GM11168 (cell line): ENCODE data around the gene SUPT3H.

ENCODE experiments used
- in situ Hi-C: fragments of 300-500 bp; cut with MboI; formaldehyde crosslinking; loops from one replicate; pipeline ENCODE4 v1.12.0; 2022; ENCODE audit warnings: low sequenced_read_pairs; ENCODE audit not compliant: unreplicated experiment

SUPT3H gene

DNA sequence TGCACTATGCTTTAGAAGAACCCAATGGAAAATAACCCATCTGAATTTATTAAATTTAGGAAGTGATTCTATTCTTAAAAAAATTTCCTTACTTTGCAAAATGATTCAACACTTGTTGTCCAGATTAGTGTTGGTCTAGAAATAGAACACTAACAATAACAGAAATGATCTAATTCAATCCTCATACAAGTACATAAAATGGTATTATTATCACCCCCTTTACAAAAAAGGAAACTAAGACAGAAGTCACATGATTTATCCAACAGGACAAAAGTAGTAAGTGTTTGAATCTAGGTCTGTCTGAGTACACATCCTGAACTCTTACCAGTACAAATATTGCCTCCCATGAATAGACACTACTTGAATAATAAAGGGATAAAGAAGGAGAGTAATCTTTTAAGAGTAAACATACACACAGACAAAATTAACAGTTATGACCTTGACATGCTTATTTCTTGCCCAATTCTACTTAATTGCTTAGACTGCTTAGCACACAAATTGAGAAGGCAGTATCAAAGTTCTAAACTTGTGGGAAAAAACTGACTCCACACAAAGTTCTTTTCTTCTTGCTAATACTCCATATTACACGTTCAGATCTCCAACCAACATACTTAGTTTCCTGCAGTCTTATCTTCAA lies 245.0 kb downstream of the SUPT3H start:
- in situ Hi-C loops: no loop called here

DNA sequence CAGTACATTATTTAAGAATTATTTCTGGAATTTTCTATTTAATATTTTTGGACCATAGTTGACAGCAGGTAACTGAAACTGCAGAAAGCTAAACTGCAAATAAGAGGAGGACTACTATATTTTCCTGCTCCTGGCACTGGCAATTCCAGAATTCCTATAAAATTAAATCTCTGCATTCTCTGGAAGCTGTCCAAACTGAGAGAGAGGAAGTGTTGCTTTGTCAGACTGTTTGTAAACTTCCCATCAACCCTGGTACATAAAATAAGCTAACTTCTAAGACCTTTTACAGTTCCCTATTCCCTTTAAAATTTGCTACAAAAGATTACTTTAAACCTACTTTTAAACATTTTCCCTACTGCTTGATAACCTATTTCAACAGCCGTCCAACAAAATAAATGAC lies 245.7 kb downstream of the SUPT3H start:
- in situ Hi-C loops: no loop called here

DNA sequence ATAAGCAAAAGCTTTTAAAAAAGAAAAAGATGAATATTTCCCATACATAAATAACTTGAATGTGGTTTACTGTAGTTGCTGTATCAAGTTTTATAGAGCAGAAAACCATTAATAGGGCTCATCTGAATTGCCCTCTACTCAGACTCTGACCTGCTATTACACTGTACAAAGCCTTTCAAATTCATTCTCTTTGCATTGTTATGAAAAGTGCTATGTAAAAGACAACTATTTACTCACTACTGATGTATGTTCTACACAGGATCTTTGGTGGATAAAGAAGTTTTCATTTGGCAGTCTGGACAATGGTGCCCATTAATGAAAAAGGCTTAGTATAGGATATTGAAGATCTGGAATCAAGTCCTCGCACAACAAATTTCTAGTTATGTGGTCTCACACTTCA lies 248.7 kb downstream of the SUPT3H start:
- in situ Hi-C loops: no loop called here

DNA sequence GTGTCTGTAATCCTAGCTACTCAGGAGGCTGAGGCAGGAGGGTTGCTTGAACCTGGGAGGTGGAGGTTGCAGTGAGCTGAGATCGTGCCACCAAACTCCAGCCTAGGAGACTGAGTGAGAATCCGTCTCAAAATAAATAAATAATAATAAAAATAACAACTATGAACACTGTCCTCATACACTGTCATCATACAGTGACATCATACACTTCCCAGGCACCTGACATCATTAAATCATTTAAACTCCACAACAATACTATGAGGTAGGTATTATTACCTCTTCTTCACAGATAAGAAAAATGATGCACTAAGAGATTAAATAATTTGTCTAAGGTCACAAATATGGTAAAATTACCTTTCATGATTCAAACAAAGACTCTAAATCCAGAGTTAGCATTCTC lies 250.5 kb downstream of the SUPT3H start:
- in situ Hi-C loops: no loop called here

DNA sequence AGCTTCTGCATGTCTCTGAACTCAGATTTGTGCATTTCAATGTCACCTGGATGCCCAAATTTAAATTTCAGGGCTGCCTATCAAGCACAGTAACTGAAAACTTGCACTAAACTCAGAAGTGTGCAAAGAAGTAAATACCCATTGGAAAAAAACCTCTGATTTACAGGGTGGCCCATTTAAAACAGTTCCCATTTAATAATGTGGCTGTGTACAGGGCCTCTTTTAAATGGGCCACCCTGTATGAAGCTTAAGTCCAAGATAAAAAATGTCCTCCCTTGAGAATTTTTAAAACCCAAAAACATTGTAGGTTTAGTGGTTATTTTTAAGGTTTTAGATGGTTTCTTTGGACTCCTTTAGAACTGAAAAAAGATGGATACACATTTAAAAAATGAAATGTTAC lies 251.7 kb downstream of the SUPT3H start:
- in situ Hi-C loops: no loop called here

DNA sequence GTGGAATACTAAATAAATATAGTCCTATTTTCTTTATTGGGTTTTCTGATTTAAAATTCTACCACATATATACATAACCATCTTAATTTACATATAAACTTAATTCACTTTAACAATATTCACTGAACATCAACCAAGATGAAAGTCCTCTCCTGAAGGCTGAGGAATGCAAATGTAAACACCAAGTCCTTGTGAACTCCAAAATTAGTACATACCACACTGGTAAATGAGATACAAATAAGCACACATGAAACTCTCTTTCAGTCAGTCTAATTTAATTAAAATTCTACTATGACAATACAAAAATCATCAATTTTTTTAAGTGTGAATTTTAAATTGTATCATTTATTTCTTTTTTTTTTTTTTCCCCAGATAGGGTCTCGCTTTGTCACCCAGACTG lies 254.7 kb downstream of the SUPT3H start:
- in situ Hi-C loops: no loop called here

DNA sequence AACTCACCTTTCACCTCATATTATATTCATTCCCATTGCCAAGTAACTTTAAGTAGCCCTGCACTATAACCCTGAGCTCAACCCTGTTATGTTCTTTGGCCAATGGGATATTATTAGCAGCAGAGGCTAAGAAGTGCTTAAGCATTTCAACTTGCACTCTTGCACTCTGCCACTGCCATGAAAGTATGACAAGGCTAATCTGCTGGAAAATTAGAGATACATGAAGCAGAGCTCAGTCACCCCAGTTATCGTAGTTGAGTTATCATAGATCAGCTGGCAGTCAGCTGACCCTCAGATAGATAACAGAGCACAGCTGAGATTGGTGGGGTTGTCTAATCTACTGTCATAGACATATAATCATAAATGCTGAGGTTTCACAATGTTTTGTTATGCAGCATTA lies 259.0 kb downstream of the SUPT3H start:
- in situ Hi-C loops: no loop called here

DNA sequence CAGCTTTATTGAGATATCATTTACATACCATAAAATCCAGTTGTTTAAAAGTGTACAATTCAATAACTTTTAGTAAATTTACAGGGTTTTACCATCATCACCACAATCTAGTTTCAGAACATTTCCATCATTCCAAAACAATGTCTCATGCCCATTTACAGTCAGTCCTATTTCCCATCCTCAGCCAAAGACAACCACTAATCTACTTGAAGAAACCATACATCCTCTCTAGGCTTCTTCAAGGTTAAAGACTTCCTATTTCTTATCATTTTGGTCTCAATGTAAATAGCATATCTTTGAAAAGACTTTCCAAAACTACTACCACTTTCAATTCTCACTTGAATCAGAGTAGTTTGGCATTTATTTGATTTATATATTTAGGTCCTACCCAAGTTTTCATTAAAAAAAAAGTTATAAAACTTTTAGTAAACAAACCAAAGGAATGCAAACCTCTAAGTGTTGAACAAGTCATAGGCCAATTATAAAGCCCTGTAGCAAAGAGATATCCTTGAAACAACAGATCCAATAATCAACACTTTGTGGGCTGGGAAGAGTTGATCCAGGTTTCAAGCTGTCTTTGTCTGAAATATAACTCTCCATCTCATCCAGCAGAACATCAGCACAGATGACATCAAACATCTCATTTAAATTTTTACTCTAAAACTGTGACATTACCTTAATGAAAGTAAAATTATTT lies 260.9 kb downstream of the SUPT3H start:
- in situ Hi-C loops: no loop called here

DNA sequence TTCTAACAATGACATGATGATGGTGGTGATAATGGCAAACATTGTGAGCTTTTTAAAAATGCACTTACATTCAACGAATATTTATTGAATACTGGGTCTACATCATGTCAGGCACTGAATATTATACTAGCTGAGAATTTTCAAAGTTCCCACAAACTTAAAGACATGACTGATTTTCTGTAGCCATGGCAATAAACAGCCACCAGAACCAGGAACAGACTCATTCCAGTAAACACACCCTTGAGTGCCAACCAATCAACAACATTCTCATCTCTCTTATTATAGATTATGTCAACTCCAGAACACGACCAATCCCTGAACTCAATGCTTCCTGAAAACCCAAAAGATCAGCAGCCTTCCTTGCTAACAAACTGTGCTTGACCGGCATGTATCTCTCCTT lies 262.0 kb downstream of the SUPT3H start:
- in situ Hi-C loops: no loop called here

DNA sequence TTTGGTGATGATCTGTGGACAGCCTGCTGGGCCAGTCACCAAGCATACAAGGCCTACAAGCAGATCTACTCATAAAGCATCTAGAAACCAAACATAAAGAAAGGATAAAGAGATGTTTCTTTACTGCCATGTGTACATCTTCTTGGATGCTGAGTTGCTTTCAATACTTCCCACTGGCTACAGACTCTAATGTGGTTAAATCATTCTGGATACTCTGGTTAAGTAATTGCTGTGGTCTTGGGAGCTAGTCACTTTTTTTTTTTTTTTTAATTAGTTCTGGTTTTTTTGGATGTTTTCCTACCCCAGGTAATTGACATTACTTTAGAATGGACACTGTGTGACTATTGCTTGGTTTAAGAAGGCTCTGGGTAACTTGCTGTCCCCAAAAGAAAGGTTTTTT lies 265.0 kb downstream of the SUPT3H start:
- in situ Hi-C loops: no loop called here

DNA sequence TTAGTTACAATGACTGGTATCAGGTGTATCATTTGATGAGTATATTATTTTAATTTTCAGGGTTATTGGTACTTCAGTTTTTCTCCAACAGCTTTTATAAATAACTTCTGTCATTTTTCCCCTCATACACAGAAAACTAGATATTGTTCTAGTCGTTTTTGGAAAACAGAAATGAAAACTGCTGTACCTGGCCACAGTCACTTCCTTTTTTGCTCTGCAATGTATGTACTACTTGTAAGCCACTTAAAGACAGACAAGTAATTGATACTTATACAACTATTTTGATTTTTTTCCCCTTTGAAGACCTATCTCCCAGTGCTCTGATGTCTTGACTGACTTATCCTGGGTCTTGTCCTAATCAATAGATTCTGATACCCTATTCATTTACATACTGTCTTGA lies 268.2 kb downstream of the SUPT3H start:
- in situ Hi-C loops: no loop called here

DNA sequence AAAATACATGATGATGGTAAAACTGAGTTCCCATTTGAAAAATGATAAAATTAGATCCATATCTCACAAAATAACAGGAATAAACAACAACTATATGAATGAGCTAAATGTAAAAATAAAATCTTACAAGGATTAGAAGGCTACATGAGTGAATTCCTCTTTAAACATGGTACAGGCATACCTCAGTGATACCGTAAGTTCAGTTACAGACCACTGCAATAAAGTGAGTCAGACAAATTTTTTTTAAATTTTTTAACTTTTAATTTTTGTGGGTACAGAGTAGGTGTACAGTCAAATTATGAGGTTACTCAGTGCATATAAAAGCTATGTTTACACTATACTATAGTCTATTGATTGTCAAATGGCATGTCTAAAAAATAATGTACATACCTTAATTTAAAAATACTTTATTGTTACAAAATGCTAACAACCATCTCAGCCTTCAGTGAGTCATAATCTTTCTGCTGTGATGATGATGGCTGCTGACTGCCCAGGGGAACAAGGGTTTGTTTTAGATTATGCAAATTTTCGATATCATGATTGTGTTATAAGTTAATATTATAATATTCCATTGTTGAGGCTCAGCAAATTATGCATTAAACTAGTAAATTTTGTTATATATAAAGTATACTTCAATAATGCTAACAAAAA lies 272.4 kb downstream of the SUPT3H start:
- in situ Hi-C loops: no loop called here

DNA sequence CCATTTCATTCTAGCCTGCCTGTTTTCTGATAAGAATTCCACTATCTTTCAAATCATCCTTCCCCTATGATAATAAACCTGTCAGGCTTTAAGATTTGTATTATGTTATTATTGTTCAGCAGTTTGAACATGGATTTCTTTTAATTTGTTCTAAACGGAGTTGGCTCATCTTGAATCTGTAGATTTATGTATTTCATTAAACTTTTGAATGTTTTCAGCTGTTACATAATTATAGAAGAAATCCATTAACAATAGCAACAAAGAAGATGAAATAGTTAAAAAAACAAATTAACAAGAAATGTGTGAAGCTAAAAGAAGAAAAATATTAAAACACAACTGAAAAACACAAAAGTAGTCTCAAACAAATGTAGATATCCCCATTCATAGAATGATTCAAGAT lies 273.3 kb downstream of the SUPT3H start:
- in situ Hi-C loops: no loop called here

DNA sequence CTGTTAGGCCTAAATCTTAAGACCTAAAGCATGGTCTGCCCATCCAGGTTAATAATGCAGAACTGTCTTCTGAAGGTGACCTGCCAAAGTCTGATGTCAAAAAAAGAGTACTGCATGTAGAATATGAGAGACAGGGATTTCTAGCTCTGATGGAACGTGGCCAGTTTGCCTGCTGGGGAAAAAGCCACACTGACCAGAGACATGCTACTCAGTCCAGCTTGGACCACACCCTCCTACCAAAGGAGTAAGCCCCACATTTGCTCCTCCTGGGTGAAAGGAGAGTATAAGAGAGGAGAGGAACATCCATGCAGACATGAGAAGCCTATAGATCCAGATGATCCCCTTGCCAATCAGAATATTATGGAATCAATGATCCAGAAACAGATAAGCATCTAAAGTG lies 279.5 kb downstream of the SUPT3H start:
- in situ Hi-C loops: no loop called here

DNA sequence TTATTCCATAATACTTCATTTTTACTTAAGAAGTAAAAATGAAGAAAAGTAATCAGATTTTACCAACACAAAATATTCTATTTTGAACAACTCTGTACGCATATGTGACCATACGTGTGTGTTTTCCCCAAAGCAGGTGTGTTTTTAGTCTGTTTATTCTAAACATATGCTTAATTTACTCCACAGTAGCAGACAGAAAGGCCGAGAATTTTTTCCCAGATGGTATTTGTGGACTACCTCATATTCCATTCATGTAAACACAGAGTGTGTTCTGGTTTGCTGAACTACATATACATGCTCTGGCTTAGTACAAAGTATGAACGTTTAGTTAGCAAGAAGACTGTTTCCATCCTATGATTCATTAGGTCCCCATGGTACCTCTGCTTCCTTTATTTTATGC lies 282.9 kb downstream of the SUPT3H start:
- in situ Hi-C loops: no loop called here

DNA sequence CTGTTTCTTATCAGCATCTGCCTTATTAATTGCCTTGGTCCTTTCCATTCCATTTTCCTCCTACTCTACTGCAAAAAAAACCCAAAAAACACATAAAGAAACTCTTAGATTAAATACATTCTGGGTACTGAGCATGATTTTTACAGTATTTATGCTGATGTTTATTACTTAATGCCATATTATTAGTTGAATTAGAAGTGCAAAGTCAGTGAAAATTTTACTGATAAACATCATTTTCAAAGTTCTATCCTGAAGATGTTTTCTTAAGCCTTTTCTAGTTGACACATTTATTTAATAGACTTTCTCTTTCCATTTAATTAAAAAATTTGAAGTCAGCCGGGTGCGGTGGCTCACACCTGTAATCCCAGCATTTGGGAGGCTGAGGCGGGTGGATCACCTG lies 285.6 kb downstream of the SUPT3H start:
- in situ Hi-C loops: no loop called here

DNA sequence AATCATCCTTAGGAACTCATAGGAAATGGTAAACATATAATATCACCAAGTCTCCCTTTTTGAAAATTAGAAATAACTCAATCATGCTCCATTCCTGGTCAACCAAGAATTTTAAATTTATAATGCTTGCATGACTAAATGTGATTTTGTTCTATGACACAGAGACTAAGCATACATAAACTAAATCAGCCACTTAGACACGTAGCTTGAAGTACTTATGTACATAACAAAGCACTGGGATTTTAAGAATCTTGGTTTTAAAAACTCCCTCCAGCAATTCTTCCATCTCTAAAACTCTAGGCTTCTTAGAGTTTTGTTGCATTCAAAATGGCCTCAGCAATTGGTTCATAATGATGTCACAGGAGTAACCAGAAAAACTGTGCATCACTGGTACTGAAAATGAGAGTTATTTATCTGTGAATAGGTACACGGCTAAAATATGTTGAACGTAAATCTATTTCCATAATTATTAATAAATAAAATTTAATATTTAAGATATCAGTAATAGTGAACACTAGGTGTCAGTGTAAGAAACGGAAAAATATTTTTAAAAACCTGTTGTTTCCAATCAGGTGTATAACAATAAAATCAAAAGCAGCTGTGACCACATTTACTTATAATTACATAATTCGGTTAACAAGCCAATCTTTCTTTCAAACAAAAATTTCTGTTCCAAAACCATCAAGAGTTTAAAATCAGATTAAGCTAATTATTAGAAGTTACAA lies 291.2 kb downstream of the SUPT3H start:
- in situ Hi-C loops: no loop called here

DNA sequence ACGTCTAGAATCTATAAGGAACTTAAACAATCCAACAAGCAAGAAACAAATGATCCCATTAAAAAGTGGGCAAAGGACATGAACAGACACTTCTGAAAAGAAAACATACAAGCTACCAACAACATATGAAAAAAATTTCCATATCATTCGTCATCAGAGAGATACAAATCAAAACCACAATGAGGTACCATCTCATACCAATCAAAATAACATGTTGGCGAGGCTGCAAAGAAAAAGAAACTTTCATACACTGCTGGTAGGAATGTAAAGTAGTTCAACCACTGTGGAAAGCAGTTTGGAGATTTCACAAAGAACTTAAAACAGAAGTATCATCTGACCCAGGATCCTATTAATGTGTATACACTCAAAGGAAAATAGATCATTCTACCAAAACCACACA lies 293.5 kb downstream of the SUPT3H start:
- in situ Hi-C loops: no loop called here

DNA sequence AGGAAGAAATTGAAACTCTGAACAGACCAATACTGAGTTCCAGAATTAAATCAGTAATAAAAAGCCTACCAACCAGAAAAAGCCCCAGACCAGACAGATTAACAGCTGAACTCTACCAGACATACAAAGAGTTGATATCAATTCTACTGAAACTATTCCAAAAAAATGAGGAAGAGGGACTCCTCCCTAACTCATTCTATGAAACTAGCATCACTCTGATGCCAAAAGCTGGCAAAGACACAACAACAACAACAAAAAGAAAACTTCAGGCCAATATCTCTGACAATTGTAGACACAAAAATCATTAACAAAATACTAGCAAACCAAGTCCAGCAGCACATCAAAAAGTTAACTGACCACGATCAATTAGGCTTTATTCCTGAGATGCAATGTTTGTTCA lies 295.6 kb downstream of the SUPT3H start:
- in situ Hi-C loops: no loop called here

DNA sequence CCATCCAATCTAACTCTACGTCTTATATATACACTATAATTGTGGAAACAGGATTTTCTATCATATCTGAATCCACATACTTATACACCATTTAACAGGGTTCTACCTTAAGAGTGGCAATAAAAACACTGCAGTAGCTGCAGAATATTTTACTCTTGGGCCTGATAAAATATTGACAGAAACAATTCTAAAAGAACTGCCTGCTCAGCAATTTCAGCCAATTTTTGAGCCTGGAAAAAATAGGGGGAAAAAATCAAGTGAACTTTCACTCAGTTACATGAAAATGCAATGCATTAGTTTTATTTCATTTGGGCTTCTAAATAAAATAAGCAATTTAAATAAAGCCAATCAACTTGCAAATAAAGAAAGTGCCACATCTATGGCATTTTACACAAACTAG lies 296.1 kb downstream of the SUPT3H start:
- in situ Hi-C loops: no loop called here

DNA sequence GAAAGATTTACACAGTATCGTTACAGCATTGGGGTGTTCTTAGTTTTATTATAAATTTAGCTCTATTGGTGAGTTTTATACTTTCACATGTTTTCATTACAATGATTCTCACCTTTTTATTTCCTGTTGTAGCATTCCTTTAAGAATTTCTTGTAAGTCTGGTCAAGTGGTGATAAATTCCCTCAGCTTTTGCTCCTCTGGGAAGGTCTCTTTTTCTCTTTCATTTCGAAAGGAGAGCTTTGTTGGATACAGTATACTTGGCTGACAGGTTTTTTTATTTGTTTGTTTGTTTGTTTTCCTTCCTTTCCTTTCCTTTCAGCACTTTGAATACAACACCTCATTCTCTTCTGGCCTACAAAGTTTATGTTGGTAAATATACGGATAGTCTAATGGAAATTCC lies 299.3 kb downstream of the SUPT3H start:
- in situ Hi-C loops: no loop called here
